GM10847 (cell line): ENCODE data around the gene RTN3.

Experiments used
- POLR2A ChIP-seq: IDR thresholded peaks from 2 replicates; pipeline ENCODE4 v1.6.1; 2011; ENCODE audit not compliant: insufficient read length; ENCODE audit errors: extremely low read depth

Gene RTN3

GRCh38 chr11:63709336-63709884 is 28.1 kb downstream of the RTN3 start:
- no peak for TF ChIP-seq POLR2A

- no peak for TF ChIP-seq POLR2A
Observed at GRCh38 chr11:63710476-63711217, 29.3 kb downstream of the RTN3 start.

GRCh38 chr11:63711838-63712237 is 30.5 kb downstream of the RTN3 start:
- no peak for TF ChIP-seq POLR2A

- TF ChIP-seq POLR2A = no peak
Observed at GRCh38 chr11:63713766-63714165, 32.5 kb downstream of the RTN3 start.

GRCh38 chr11:63716046-63716445 is 34.7 kb downstream of the RTN3 start:
- TF ChIP-seq POLR2A = no peak

- TF ChIP-seq POLR2A = no peak
Observed at GRCh38 chr11:63719001-63719400, 37.7 kb downstream of the RTN3 start.

- no peak for TF ChIP-seq POLR2A
Observed at GRCh38 chr11:63719987-63720386, 38.7 kb downstream of the RTN3 start.

GRCh38 chr11:63720611-63721010 is 39.3 kb downstream of the RTN3 start:
- TF ChIP-seq POLR2A = no peak

- TF ChIP-seq POLR2A = no peak
Observed at GRCh38 chr11:63729326-63729725, 48.0 kb downstream of the RTN3 start.

- TF ChIP-seq POLR2A = no peak
Observed at GRCh38 chr11:63736864-63737263, 55.6 kb downstream of the RTN3 start.

GRCh38 chr11:63737718-63738117 is 56.4 kb downstream of the RTN3 start:
- TF ChIP-seq POLR2A = no peak

- TF ChIP-seq POLR2A = no peak
Observed at GRCh38 chr11:63738720-63739360, 57.5 kb downstream of the RTN3 start.

GRCh38 chr11:63745304-63746170 is 64.2 kb downstream of the RTN3 start:
- no peak for TF ChIP-seq POLR2A

GRCh38 chr11:63747011-63747410 is 65.7 kb downstream of the RTN3 start:
- no peak for TF ChIP-seq POLR2A

- TF ChIP-seq POLR2A = no peak
Observed at GRCh38 chr11:63749624-63750023, 68.3 kb downstream of the RTN3 start.
